HG02678 (cell line): Measurements from ENCODE around the gene DAPK2.
"Not testable (repeated sequence)": the region's sequence is repeated elsewhere in the genome, so short reads cannot be mapped to it uniquely, and the experiment has no call there.

Experiments used
- ATAC-seq: cut with Tn5 transposase; IDR thresholded peaks from one replicate; pipeline ENCODE4 v1.9.1; 2021; ENCODE audit warnings: mild to moderate bottlenecking, moderate library complexity; ENCODE audit not compliant: unreplicated experiment

DAPK2 gene

DNA sequence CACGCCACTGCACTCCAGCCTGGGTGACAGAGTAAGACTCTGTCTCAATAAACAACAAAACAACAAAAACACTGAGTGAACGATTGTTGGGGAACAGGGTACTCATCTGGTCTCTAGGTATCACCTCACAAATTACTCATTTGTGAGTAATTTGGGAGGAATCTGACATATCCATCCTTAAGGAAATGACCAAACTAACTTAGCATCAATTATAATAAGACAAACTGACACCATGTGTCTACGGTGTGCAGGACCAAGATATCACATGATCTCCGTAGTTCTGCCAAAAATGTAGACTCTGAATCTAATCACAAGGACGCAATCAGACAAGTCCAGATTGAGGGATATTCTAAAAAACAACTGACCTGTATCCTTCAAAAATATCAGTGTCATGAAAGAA, 12.0 kb upstream of the DAPK2 start:
- ATAC-seq = no peak

DNA sequence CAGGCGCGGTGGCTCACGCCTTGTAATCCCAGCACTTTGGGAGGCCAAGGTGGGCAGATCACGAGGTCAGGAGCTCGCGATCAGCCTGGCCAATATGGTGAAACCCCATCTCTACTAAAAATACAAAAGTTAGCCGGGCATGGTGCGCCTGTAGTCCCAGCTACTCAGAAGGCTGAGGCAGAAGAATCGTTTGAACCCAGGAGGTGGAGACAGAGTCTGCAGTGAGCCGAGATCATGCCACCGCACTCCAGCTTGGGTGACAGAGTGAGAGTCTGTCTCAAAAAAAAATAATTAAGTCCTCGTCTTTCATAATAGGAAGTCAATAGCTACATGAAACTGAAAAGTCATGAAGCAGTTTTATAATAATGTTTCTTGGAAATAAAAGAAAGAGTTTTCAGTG, 7.4 kb upstream of the DAPK2 start:
- not testable (repeated sequence) for ATAC-seq

DNA sequence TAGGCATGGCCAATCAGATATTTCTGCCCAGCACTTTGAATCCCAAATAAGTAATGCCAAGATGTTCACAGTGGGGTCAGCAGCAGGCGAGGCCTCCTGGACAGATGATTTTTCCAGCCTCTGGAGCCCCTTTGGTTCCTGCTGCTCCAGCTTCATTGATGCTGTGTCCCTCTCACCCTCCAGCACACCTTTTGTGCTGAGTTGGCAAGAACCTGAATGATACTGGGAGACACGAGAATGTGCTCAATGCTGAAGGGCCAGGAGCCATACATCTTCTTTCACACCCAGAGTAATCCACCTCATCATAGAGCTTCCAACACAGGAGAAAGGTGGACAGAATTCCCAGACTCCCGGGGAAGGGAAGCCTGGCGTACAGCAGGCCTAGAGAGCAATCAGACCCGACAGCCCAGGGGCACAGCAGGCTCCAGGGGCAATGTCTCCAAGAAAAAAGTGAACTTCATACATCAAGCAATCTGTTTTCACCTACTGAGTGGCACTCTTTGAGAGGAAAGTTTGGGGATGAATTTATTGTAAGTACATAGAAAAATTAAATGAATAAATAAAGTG, 6.7 kb upstream of the DAPK2 start:
- no peak for ATAC-seq

DNA sequence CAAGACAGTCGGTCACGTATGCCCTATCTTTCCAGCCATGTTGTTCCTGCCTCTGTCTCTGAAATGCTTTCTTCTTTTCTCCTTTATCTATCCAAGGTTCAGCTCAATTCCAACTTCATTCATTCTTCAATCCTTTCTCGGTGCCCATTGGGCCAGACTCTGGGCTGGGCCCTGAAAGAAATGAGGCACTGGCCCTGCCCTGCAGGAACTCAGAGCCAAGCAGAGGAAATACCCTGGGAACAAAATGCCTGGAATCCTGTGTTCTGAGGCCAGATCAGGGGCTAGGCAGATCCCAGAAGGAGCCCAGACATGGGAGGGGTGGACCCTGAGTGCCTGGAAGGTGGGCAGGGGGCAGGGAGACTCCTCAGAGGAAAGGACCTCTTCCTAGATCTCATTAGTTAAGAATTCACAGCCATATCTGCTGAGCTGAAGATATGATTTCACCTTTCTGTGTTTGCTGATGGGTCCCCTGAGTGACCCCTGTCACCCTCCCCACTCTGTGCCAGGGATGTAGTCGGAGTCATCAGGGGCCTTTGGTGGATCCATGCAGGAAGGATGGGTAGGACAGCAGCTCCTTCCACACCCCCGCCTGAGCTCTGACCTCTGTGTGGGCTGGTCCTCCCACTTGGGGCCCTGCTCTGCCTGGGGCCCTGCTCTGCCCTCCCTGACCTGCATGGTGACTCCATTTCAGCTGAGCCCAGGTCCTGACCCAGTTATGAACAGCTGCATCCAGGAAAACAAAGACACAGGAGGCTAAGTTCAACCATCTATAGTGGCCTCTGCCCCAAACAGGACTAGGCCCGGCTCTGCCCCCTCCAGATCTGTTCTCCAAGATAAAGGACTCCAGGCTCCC, 5.3 kb upstream of the DAPK2 start:
- no peak for ATAC-seq

DNA sequence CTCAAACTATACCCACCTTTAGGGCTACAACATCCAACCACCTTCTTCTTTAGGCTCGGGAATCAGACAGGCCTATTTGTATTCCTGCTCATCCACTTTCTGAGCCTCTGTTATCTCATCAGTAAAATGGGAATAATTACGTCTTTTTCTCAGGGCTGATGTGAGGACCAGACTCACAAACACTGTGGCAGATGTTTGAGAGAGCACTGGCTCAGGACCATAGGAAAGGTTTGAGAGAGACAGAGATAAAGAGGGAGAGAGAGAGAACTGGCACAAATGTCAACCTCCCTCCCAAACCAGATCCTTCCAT, 4.8 kb upstream of the DAPK2 start:
- no peak for ATAC-seq

DNA sequence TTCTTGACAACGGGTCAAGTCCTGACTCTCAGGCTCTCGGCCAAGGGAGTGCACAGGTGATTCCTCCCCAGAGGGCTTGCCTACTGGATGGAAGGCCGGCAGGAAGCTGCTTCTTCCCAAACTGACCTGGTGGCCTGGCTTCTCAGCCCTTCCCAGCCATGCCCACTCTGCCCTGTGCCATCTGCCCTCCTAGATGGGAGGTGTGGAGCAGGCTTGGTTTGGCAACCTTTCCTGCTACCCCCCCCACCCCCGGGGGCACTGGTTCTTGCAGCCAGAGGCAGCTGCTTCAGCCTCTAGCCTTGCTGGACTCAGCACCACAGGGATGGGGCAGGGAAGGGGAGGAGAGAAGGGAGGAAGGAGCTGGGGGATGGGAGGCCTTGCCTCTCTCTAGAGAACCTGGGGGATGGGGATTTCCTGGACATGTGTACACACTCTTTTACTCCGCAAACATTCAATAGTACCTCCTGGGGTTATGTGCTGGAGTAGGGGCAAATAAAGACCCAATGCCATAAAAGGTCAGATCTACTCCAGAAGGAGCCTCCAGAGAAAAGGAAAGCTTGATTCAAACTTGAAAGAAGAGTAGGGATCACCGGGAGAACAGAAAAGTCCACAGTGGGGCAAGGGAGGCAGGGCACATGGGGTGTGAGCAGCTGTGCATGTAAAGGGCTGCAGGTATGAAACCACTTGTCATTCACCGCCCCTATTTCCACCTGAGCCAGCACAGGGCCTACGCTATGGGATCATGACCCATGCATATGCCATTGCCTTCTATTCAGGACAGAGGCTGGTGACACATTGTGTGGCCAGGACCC, 4.2 kb upstream of the DAPK2 start:
- ATAC-seq = no peak

DNA sequence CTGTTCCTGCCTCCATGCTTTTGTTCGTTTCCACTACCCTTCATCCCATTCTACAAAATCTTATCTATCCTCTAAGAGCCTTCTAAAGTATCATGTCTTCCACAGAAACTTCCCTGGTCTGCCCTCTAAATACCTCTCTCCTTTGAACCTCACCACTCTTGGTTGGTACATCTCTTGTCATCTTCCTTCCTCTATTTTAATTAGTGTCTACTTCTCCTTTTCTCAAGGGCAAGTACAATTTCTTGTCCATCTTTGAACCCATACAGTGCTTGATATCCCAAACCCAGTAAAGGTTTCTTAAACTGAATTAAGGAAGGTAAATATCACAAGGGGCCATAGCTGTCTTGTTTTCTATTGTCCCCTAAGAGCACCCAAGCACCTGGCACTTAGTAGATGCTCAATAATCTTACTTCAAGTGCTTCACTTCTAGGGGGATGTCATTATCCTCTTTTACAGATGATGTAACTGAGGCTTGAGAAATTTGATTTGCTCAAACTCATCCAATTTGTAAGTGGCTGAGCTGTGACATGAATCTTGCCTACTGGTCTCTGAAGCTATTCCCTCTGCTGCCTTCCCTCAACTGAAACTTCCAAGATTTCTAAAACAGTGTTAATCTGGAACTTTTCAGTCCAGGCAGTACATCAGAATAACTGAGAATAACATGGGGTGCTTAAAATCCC, 2.6 kb upstream of the DAPK2 start:
- no peak for ATAC-seq

DNA sequence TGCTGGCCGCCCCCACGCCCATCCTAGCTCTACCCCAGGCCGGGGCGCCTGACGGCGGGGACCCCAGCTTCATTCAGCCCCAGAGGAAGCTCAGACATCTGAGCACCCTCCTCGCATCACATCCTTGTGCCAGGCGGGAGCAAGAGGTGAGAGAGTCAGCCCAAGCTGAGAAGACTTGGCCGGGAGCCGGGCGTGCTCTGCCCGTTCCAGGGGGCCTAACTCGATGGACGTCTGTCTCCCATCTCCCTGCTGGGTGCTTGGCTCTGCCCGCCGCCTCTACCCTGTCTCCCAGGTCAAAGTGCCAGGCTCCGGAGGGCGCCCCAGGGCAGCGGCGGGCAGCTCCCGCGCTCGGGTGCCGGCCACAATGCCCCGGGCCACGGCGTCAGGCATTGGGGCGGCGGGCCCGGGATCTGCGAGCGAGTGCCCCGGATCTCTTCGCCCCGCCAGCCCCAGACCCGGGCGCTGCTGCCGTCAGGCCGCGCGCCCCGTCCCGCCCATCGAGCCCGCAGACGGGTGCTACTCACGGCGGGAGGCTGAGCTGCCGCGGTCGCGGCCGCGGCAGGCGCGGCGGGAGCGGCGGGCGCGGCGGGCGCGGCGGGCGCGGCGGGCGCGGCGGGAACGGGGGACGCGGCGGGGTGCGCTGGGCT, 388 bp downstream of the DAPK2 start:
- ATAC-seq = peak; percentile 23

DNA sequence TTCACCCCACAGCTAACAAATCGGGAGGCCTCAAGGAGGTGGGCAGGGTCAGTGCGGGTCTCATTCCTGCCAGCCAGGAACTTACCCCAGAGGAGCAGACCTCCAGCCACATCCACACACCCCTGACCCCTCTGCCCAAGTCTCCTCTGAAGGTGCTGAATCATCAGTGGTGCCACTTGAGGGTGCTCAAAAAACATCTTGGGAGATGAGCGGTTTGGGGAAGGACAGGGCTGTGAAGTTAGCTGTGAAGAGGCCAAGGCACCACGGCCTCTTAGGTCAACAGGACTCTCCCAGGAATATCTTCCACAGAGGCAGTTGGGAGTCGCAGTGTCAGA, 1.2 kb downstream of the DAPK2 start:
- no peak for ATAC-seq

DNA sequence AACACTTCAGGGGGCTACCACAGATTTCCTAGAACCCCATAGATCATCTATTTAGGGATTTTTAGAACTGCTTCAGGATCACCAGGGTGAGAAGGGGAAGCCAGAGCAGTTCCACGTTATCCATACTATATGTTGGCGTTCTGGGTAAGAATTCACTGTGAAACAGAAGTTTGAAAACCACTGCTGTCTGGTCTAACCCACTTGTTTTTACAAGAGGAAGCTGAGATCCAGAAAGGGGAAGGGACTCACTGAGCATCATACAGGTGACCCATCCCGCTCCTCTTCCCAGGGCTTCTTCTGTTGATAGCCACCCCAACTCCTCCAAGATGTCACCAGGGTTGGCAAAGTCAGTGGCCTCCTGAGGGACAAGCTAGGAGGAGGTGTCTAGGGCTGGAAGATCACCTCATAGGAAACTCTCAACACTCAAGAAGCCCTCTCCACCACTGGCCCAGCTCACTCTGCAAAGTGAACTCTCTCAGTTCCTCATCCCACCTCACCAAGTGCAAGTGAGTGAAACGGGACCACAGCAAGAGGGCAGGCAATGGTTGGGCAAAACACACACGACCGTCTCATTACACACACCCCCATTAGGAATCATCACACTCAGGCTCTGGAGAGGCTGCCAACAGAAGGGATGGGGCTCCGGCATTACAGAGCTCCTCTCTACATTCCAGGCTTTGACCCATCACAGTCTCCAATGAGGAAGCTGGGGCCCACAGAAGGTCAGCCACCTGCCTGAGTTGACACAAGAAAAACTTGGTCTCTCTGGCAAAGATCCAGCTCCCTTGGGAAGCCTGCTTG, 1.8 kb downstream of the DAPK2 start:
- peak; percentile 50 for ATAC-seq

DNA sequence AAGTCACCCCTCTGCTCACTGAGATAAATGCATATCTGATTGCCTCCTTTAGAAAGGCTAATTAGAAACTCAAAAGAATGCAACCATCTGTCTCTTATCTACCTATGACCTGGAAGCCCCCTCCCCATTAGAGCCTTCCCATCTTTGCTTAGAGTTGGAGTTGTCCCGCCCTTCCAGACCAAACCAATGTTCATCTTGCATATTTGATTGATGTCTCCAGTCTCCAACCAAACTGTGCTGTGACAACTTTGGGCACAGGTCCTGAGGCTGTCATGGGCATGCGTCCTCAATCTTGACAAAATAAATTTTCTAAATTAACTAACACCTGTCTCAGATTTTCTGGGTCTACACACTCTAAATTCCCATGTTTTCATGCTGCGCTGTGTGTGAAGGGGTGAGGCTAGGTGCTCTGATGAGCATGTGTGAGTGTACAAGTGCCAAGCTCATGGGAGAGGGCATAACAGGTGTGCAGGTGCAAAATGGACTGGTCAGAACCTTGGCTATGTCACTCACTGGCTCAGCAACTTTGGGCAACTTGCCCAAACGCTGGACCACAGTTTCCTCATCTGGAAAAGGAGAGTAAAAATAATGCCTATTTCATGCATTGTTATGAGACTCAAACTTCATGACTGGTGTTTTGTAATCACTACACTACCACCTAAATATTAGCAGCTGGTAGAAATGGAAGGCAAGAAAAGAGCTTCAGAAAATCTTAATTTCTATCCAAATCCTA, 7.2 kb downstream of the DAPK2 start:
- no peak for ATAC-seq

DNA sequence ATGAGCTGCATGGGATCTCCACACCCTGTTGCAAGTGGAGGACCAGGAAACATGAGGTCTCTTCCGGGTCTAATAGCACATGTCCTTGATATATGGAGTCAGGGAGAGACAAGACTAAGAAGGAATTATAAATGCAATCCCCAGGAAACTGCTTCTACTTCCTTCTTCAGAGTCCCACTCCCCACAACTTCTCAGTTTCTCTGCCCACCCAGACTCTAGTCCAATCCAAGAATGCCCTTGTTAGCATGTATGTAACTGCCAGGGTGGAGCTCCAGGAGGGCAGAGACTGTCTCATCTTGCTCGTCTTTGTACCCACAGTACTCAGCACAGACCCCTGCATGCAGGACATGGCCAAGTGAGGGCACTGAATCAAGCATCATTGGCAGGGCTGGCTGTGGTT, 8.3 kb downstream of the DAPK2 start:
- ATAC-seq = no peak

DNA sequence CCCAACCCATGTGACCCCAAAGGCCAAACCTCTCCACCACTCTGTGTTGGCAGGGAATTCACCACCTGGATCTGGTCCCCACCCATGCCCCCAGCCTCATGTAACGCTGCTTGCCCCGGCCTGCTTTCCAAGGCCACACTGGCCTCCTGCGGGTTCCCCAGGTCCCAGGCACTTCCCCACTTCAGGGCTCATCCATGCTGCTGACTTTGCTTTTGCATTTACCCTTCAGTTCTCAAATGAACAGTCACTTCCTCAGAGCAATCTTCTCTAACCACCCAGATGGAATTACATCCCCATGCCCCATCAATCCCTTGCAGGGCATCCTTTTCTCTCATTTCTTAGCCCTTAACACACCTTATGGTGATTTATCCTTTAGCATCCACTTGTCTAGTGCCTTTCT, 9.2 kb downstream of the DAPK2 start:
- ATAC-seq = no peak

DNA sequence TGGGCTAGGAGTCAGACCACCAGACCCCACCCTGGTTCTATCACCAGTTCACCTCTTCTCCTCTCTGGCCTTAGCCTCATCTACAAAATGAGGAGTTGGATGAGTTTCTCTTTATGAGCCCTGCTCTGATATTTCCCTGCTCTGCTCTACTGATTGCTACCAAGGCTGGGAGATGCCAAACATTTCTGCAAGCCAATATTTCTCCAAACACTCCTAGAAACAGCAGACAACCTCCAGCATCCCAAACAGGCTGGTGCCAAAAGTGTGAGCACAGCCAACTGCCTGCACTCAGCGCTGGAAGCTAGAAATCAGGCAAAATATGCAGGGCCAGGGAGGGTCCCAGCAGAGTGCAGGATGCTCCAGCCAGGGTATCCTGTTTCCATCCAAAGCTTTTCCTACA, 10.8 kb downstream of the DAPK2 start:
- ATAC-seq = no peak

DNA sequence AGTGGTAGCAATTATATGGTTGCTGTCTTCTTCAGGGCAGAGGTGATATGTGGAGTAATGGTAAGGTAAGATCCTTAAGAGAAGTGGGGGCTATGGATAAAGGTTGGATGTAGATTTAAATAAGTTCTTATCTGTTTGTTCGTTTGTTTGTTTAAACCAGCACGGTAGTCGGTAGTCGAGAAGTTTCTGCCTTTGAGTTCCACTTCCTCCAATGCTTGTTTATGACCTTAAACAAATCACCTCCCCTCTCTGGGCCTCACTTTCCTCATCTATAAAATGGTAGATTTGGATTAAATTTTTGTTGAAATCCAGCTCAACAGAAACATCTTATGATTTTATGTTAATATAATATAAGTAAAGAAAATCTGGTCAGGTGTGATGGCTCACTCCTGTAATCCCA, 11.8 kb downstream of the DAPK2 start:
- no peak for ATAC-seq

DNA sequence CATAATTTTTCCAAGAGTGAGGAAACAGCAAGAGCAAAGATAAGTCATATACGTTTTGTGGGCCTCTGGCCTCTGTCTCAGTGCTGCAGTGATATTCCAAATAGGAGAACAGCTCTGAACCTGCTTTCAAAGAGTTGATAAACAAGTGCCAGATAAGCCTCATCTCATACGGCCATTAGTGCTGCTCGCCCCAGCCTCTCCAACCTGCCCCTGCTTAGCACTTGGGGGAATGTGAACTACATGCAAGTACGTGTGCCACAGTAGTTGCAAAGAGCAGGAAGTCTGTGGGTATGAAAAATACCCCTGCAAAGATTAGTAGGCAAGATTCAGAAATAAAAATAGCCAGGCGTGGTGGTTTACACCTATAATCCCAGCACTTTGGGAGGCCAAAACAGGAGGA, 14.0 kb downstream of the DAPK2 start:
- no peak for ATAC-seq

DNA sequence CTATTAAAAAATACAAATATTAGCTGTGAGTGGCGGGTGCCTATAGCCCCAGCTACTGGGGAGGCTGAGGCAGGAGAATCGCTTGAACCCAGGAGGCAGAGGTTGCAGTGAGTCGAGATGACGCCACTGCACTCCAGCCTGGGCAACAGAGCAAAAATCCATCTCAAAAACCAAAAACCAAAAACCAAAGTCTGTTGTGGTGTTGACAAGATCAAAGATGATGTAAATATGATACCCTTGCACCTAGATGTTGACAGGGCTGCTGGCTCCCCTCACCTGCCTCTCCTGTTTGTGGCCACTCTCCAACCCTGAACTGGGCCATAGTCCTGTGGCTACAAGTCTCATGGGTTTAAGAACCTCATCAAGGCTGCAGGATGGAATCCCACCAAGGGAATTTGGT, 16.2 kb downstream of the DAPK2 start:
- ATAC-seq = no peak

DNA sequence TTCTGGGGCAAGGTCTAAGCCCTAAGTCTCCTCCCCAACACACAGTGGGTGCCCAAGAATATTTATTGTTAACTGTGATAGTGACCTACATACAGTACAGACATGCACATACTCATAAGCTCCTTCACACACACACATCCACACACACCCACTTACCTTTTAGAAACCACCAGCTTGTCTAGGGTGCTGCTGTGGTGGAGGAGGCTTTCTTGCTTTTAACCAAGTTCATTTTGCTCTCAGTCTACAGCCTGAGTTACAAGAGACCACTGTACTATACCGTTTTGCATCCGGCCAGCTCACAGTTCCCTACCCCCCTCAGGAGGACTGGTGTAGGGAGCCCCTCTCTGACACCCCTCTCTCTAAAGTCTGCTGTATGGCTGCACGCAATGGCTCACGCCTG, 16.7 kb downstream of the DAPK2 start:
- ATAC-seq = no peak

DNA sequence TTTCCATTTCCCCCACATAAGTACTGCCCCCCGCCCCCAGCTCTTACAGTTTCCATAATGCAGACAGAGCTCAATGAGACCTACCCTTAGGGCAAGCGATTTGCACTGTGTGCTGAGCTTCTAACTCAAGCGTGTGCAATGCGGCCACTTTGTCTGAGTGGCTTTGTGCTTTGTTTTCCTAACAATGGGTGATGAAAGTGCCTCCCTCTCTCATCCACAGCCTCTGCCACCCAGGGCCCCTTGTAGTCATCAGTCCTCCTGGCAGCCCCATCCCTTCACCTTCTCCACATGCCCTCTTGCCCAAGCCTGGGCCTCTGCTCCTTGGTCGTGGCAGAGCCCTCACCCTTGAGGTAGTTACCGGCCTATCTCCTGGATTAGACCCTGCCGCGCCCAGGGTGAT, 17.2 kb downstream of the DAPK2 start:
- ATAC-seq = no peak

DNA sequence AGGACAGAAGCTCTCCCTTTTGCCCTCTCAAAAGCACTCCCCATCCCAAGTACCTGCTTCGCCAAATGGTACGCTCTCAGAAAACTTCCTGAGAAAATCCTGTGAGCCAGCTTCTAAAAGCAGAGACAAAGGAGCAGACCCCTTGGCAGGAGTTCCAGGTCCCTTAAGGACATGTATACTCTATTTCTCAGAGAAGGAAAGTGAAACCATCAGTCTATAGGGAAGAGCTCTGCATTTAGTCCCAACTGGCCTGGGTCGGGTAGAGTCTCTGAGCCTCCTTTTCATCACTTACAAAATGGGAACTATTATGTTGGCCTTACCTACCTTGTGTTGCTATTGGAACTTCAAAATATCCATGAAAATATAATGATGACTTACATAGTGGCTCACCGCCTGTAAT, 19.7 kb downstream of the DAPK2 start:
- no peak for ATAC-seq
